DMS53 treated with DMSO at 0.1 percent for 48 hours (cell line): Measurements from ENCODE around the gene TERC.
"Not testable (repeated sequence)": the region's sequence is repeated elsewhere in the genome, so short reads cannot be mapped to it uniquely, and the experiment has no call there.

Experiments
- DNase-seq: peaks from one replicate; lab custom pipeline; 2025; ENCODE audit not compliant: unreplicated experiment; lab: John Stamatoyannopoulos, UW

The TERC gene

GRCh38 chr3:169772305-169772896 lies 7.5 kb upstream of the TERC start:
- DNase-seq = peak; percentile 78

GRCh38 chr3:169771497-169772304 lies 6.8 kb upstream of the TERC start:
- peak; percentile 73 for DNase-seq

- DNase-seq = no peak
Measured at GRCh38 chr3:169769287-169770181, 4.7 kb upstream of the TERC start, which contains the start of gene ACTRT3. TSS of gene ACTRT3 (minus strand) at chr3:169769561. CDS start at chr3:169769520, 41 bp downstream.

- DNase-seq = peak; percentile 25
Measured at GRCh38 chr3:169764312-169764881, 463 bp downstream of the TERC start.

- DNase-seq = no peak
Measured at GRCh38 chr3:169760479-169760878, 4.4 kb downstream of the TERC start.

- DNase-seq = no peak
Measured at GRCh38 chr3:169759256-169759655, 5.6 kb downstream of the TERC start.

- no peak for DNase-seq
Measured at GRCh38 chr3:169758359-169758994, 6.4 kb downstream of the TERC start.

GRCh38 chr3:169755488-169755887 lies 9.4 kb downstream of the TERC start:
- DNase-seq = no peak

- DNase-seq = no peak
Measured at GRCh38 chr3:169754711-169755110, 10.1 kb downstream of the TERC start.

- no peak for DNase-seq
Measured at GRCh38 chr3:169751875-169752274, 13.0 kb downstream of the TERC start.

GRCh38 chr3:169750665-169751064 lies 14.2 kb downstream of the TERC start:
- DNase-seq = no peak

- DNase-seq = peak; percentile 63
Measured at GRCh38 chr3:169748670-169749069, 16.2 kb downstream of the TERC start.

- DNase-seq = no peak
Measured at GRCh38 chr3:169746924-169747323, 17.9 kb downstream of the TERC start.

- peak; percentile 4 for DNase-seq
Measured at GRCh38 chr3:169744366-169745054, 20.4 kb downstream of the TERC start.

GRCh38 chr3:169739067-169739466 lies 25.8 kb downstream of the TERC start:
- no peak for DNase-seq

GRCh38 chr3:169731857-169732256 lies 33.0 kb downstream of the TERC start:
- not testable (repeated sequence) for DNase-seq

GRCh38 chr3:169722724-169723123 lies 42.1 kb downstream of the TERC start:
- DNase-seq = no peak

GRCh38 chr3:169718415-169718814 lies 46.4 kb downstream of the TERC start:
- not testable (repeated sequence) for DNase-seq
